Transverse colon (tissue), 4 donors: Measurements from ENCODE around the gene LRR1. TPM values are rescaled to one million over a fixed set of nuclear protein-coding genes. Genes with fewer than 3 reads are reported as not detected.

Source experiments
- DNase-seq: peaks from one replicate; pipeline ENCODE4 v3.0.0-alpha.2; 2019
- H3K27ac ChIP-seq, 4 donors: fragments of 200-600 bp; sonication (generic); 2 replicates each; pipeline ENCODE4 v1.5.1; 2016 to 2018; ENCODE audit warnings: inconsistent platforms in 4 of 4
- H3K27me3 ChIP-seq: fragments of 200-600 bp; sonication (generic); 2 replicates; pipeline ENCODE4 v1.5.1; 2017; ENCODE audit warnings: inconsistent platforms
- H3K36me3 ChIP-seq, 4 donors: fragments of 200-600 bp; sonication (generic); 2 replicates each; pipeline ENCODE4 v1.5.1; 2017 to 2019; ENCODE audit warnings: inconsistent platforms in 4 of 4
- H3K4me1 ChIP-seq, 4 donors: fragments of 200-600 bp; sonication (generic); 2 replicates each; pipeline ENCODE4 v1.5.1; 2017 to 2020; ENCODE audit warnings: inconsistent platforms in 4 of 4
- H3K4me3 ChIP-seq, 4 donors: fragments of 200-600 bp; sonication (generic); 1 replicate in 1 of 4; 2 replicates in 3 of 4; pipeline versions ENCODE4 v1.5.1 to v1.6.1; 2017 to 2019; ENCODE audit warnings: inconsistent platforms in 4 of 4
- H3K9me3 ChIP-seq, 2 donors: fragments of 200-600 bp; sonication (generic); 2 replicates each; pipeline ENCODE4 v1.5.1; 2017 to 2019; ENCODE audit warnings: inconsistent platforms in 2 of 2
- EP300 ChIP-seq: sonication (generic); formaldehyde crosslinking; IDR thresholded peaks from one replicate; pipeline ENCODE4 v1.6.1; 2017; ENCODE audit warnings: antibody characterized with exemption, low read depth
- POLR2A ChIP-seq: fragments of 450-650 bp; IDR thresholded peaks from one replicate; pipeline ENCODE4 v1.6.1; 2016; ENCODE audit warnings: antibody characterized with exemption, mild to moderate bottlenecking, moderate library complexity
- POLR2AphosphoS5 ChIP-seq, 3 donors: sonication (generic); formaldehyde crosslinking; IDR thresholded peaks; one replicate each; pipeline ENCODE4 v1.6.1; 2016; ENCODE audit warnings: antibody characterized with exemption in 3 of 3
- WGBS, 2 donors: methylation state at CpG; one replicate each; pipeline ENCODE4 v1.1.5; 2018; ENCODE audit warnings: low coverage in 1 of 2; 5-methylcytosine and 5-hydroxymethylcytosine counted together
- in situ Hi-C, 4 donors: fragments of 200-750 bp; cut with MboI; loops; one replicate each; pipeline versions ENCODE4 v1.15.0 to v1.15.1; 2017; ENCODE audit warnings: low sequenced_read_pairs in 3 of 4, low pct_ligation_motif_present in 1 of 4, low pct_unique_long_range_greater_than_20kb in 1 of 4
- intact Hi-C: fragments of 100-400 bp; cut with DNase I; formaldehyde crosslinking; loops from one replicate; pipeline ENCODE4 v1.15.1; 2023; ENCODE audit warnings: low total_unique reads
- total RNA-seq, 4 donors: library from RNA; depleted of rRNA; stranded (reverse); fragments of >200 nt; gene quantifications; one replicate each; pipeline ENCODE4 v1.1.0, GENCODE V29; 2016
- TF ChIP-seq, protein P1 (sequence below), 5 experiments: fragments of 200-600 bp in 3 of 5; fragments of 450-650 bp in 2 of 5; sonication (generic) in 3 of 5; IDR thresholded peaks; 1 replicate in 2 of 5; 2 replicates in 3 of 5; pipeline ENCODE4 v1.5.1; 2016 to 2017; ENCODE audit warnings: antibody characterized with exemption in 5 of 5, inconsistent platforms in 3 of 5, mild to moderate bottlenecking in 2 of 5, moderate library complexity in 1 of 5

Gene LRR1
- total RNA-seq, 4 donors from 2014 or later, result 3.0 to 17.1 (median 12.4) TPM; not detected in 1

DNA sequence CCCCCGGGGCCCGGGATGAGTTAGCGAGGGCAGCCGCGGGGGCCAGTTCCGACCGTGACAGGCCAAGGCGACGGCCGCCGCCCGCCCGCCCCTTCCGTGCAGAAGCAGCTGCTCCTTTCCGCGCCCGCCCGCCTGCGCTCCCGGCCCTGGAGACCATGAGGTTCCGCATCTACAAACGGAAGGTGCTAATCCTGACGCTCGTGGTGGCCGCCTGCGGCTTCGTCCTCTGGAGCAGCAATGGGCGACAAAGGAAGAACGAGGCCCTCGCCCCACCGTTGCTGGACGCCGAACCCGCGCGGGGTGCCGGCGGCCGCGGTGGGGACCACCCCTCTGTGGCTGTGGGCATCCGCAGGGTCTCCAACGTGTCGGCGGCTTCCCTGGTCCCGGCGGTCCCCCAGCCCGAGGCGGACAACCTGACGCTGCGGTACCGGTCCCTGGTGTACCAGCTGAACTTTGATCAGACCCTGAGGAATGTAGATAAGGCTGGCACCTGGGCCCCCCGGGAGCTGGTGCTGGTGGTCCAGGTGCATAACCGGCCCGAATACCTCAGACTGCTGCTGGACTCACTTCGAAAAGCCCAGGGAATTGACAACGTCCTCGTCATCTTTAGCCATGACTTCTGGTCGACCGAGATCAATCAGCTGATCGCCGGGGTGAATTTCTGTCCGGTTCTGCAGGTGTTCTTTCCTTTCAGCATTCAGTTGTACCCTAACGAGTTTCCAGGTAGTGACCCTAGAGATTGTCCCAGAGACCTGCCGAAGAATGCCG is 22.6 kb downstream of the LRR1 start:
- TF ChIP-seq EP300 (no peak), POLR2A (no peak), POLR2AphosphoS5 (IDR thresholded peaks at IDR 0.05) (no peak)
- TF ChIP-seq, protein P1, sequence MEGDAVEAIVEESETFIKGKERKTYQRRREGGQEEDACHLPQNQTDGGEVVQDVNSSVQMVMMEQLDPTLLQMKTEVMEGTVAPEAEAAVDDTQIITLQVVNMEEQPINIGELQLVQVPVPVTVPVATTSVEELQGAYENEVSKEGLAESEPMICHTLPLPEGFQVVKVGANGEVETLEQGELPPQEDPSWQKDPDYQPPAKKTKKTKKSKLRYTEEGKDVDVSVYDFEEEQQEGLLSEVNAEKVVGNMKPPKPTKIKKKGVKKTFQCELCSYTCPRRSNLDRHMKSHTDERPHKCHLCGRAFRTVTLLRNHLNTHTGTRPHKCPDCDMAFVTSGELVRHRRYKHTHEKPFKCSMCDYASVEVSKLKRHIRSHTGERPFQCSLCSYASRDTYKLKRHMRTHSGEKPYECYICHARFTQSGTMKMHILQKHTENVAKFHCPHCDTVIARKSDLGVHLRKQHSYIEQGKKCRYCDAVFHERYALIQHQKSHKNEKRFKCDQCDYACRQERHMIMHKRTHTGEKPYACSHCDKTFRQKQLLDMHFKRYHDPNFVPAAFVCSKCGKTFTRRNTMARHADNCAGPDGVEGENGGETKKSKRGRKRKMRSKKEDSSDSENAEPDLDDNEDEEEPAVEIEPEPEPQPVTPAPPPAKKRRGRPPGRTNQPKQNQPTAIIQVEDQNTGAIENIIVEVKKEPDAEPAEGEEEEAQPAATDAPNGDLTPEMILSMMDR (IDR thresholded peaks at IDR 0.05), result peak in 1 of 5 experiments; percentile 3
- Histone ChIP-seq H3K36me3 (peaks cover 0 to 20% (median 3%) of the 10 kb centered on the region in 4 donors), H3K4me1 (peaks cover 5 to 58% (median 39%) of the 10 kb centered on the region in 4 donors), H3K27ac (peak overlapping the region; percentile 95 to 99 (median 96)), H3K4me3 (peak overlapping the region; percentile 79 to 99 (median 93)), H3K27me3 (no peaks in the 10 kb centered on the region), H3K9me3 (no peaks in the 10 kb centered on the region)
- in situ Hi-C loops (no loop called here), intact Hi-C loops (no loop called here)
- peak; percentile 75 for DNase-seq
- 0 to 1% methylated on average over 8 to 50 of the region's 65 CpGs for WGBS, 2 donors

DNA sequence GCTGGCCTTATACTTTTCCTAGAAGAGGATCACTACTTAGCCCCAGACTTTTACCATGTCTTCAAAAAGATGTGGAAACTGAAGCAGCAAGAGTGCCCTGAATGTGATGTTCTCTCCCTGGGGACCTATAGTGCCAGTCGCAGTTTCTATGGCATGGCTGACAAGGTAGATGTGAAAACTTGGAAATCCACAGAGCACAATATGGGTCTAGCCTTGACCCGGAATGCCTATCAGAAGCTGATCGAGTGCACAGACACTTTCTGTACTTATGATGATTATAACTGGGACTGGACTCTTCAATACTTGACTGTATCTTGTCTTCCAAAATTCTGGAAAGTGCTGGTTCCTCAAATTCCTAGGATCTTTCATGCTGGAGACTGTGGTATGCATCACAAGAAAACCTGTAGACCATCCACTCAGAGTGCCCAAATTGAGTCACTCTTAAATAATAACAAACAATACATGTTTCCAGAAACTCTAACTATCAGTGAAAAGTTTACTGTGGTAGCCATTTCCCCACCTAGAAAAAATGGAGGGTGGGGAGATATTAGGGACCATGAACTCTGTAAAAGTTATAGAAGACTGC is 23.4 kb downstream of the LRR1 start:
- intact Hi-C loops, result no loop called here

DNA sequence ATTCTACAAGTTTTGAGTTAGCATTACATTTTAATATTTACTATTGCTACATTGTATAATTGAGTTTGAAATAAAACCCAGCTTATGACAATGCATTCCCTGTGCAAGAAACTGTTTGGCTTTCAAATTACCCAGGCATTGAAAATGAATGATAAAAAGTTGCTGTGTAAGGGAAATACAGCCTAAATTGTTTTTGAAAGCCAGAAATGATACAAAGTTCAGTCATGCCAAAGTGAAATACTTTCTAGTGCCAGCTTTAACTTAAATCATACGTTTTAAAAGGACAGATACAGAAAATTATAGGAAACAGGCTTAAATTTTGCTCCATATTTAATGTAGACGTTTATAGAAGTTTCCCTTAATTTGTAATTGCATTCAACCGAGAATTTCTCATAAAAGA is 24.6 kb downstream of the LRR1 start:
- H3K4me1 ChIP-seq, result peaks cover 5 to 49% (median 39%) of the 10 kb centered on the region in 4 donors
- H3K4me3 ChIP-seq, result no peak overlapping the region
- H3K36me3 ChIP-seq, result peaks cover 0 to 18% (median 2%) of the 10 kb centered on the region in 4 donors
- intact Hi-C loops, result no loop called here
- peak overlapping the region; percentile 44 to 95 (median 79) for H3K27ac ChIP-seq
- H3K27me3 ChIP-seq, result no peaks in the 10 kb centered on the region
- no peak for DNase-seq
- TF ChIP-seq POLR2A (no peak), POLR2AphosphoS5 (IDR thresholded peaks at IDR 0.05) (no peak), EP300 (no peak)
- TF ChIP-seq, protein P1 (IDR thresholded peaks at IDR 0.05), result no peak
- WGBS, 2 donors, result 32 to 39% methylated on average over 3 of the region's 3 CpGs
- in situ Hi-C loops, result no loop called here
- no peaks in the 10 kb centered on the region for H3K9me3 ChIP-seq

More for the DNA sequence above, 23.4 kb downstream of the LRR1 start:
- Histone ChIP-seq H3K4me1 (peaks cover 5 to 58% (median 39%) of the 10 kb centered on the region in 4 donors), H3K4me3 (peak overlapping the region in 3 of 4 donors; percentile 79 to 99 (median 92)), H3K27ac (peak overlapping the region; percentile 95 to 99 (median 96)), H3K9me3 (no peaks in the 10 kb centered on the region), H3K27me3 (no peaks in the 10 kb centered on the region), H3K36me3 (peaks cover 0 to 20% (median 3%) of the 10 kb centered on the region in 4 donors)
- TF ChIP-seq EP300 (no peak), POLR2AphosphoS5 (IDR thresholded peaks at IDR 0.05) (no peak), POLR2A (no peak)
- TF ChIP-seq, protein P1 (IDR thresholded peaks at IDR 0.05), result no peak
- in situ Hi-C loops, result no loop called here
- no peak for DNase-seq
- 38% methylated on average over 3 of the region's 3 CpGs; no CpG with 5 or more reads in 1 of the 2 donors for WGBS, 2 donors
